SH-SY5Y (cell line): ENCODE data around the gene ABTB2.

Experiments
- GATA2 ChIP-seq: IDR thresholded peaks from 2 replicates; pipeline ENCODE4 v1.6.1; 2011; ENCODE audit warnings: mild to moderate bottlenecking, low read depth, low read length
- GATA3 ChIP-seq: IDR thresholded peaks from 2 replicates; pipeline ENCODE4 v1.6.1; 2011; ENCODE audit warnings: low read depth, mild to moderate bottlenecking, low read length, moderate library complexity

DNA sequence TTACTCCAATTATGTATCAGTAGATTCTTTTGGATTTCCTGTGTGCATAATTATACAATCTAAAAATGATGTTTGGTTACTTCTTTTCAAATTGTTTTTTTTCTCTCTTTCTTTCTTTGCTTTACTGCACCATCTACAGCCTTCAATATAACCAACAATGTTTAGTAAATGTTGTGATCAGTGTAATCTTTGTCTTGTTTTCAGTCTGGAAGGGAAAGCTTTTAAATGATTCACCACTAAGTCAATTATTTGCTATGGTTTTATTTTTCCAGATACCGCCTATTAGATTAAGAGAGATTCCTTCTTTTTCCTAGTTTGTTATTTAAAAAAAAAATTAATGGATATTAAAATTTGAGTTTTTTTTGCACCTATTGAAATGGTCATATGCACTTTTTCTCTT, 29.8 kb upstream of the ABTB2 start:
- no peak for TF ChIP-seq GATA2
- TF ChIP-seq GATA3, result no peak
